Measurements from ENCODE around the gene ELP5. TPM values are rescaled to one million over a fixed set of nuclear protein-coding genes. Genes with fewer than 3 reads are reported as not detected.
A peak's percentile ranks its signal among the peaks of the same experiment; 100 is the strongest.

The ELP5 gene
- 17.7 TPM for total RNA-seq
- 39.2 TPM for polyA plus RNA-seq

GRCh38 chr17:7252176-7253043 lies at the start of gene ELP5:
ELP5 (plus strand) TSS chr17:7252215; CDS start chr17:7252551, 336 bp downstream.
- Histone ChIP-seq H3K4me1 (ENCODE audit: insufficient read depth) (peaks cover 3% of the 10 kb centered on the region), H3K4me3 (ENCODE audit: low read depth, low read length) (peak within 1 kb of the TSS; percentile 92), H3K27ac (ENCODE audit: low read depth) (peak within 1 kb of the TSS; percentile 97), H3K36me3 (ENCODE audit: insufficient read depth) (no peaks in the 10 kb centered on the region)
- under 1% methylated on average over 55 of the region's 55 CpGs for WGBS
- peak; percentile 92 for DNase-seq (ENCODE audit: extremely low spot score)

GRCh38 chr17:7203391-7203790 lies 48.6 kb upstream of the ELP5 start:
- no peaks in the 10 kb centered on the region for H3K36me3 ChIP-seq (ENCODE audit: insufficient read depth)
- H3K27ac ChIP-seq (ENCODE audit: low read depth) = no peak overlapping the region
- H3K4me3 ChIP-seq (ENCODE audit: low read depth, low read length) = no peak overlapping the region
- no peaks in the 10 kb centered on the region for H3K4me1 ChIP-seq (ENCODE audit: insufficient read depth)
- DNase-seq (ENCODE audit: extremely low spot score) = no peak
- WGBS = 93% methylated on average over 16 of the region's 16 CpGs

GRCh38 chr17:7204336-7204735 lies 47.7 kb upstream of the ELP5 start:
- Histone ChIP-seq H3K4me1 (ENCODE audit: insufficient read depth) (no peaks in the 10 kb centered on the region), H3K4me3 (ENCODE audit: low read depth, low read length) (no peak overlapping the region), H3K36me3 (ENCODE audit: insufficient read depth) (no peaks in the 10 kb centered on the region), H3K27ac (ENCODE audit: low read depth) (no peak overlapping the region)
- WGBS = 64% methylated on average over 15 of the region's 15 CpGs
- no peak for DNase-seq (ENCODE audit: extremely low spot score)

- under 1% methylated on average over 34 of the region's 34 CpGs for WGBS
- peak; percentile 85 for DNase-seq (ENCODE audit: extremely low spot score)
- no peak overlapping the region for H3K27ac ChIP-seq (ENCODE audit: low read depth)
Observed at GRCh38 chr17:7204828-7205461, 47.1 kb upstream of the ELP5 start.

GRCh38 chr17:7205561-7205960 lies 46.5 kb upstream of the ELP5 start:
- no peak for DNase-seq (ENCODE audit: extremely low spot score)
- 28% methylated on average over 15 of the region's 15 CpGs for WGBS
- Histone ChIP-seq H3K4me1 (ENCODE audit: insufficient read depth) (no peaks in the 10 kb centered on the region), H3K36me3 (ENCODE audit: insufficient read depth) (no peaks in the 10 kb centered on the region), H3K27ac (ENCODE audit: low read depth) (no peak overlapping the region), H3K4me3 (ENCODE audit: low read depth, low read length) (peak overlapping the region; percentile 44)

More at GRCh38 chr17:7204828-7205461, 47.1 kb upstream of the ELP5 start:
- H3K4me3 ChIP-seq (ENCODE audit: low read depth, low read length) = peak overlapping the region; percentile 44
- no peaks in the 10 kb centered on the region for H3K36me3 ChIP-seq (ENCODE audit: insufficient read depth)
- no peaks in the 10 kb centered on the region for H3K4me1 ChIP-seq (ENCODE audit: insufficient read depth)

- no peaks in the 10 kb centered on the region for H3K4me1 ChIP-seq (ENCODE audit: insufficient read depth)
- 78% methylated on average over 24 of the region's 24 CpGs for WGBS
- H3K4me3 ChIP-seq (ENCODE audit: low read depth, low read length) = no peak overlapping the region
- no peak for DNase-seq (ENCODE audit: extremely low spot score)
- no peaks in the 10 kb centered on the region for H3K36me3 ChIP-seq (ENCODE audit: insufficient read depth)
- no peak overlapping the region for H3K27ac ChIP-seq (ENCODE audit: low read depth)
Observed at GRCh38 chr17:7207120-7208001, 44.7 kb upstream of the ELP5 start.

GRCh38 chr17:7208027-7208571 lies 43.9 kb upstream of the ELP5 start:
- no peak for DNase-seq (ENCODE audit: extremely low spot score)
- Histone ChIP-seq H3K27ac (ENCODE audit: low read depth) (no peak overlapping the region), H3K4me1 (ENCODE audit: insufficient read depth) (no peaks in the 10 kb centered on the region), H3K4me3 (ENCODE audit: low read depth, low read length) (no peak overlapping the region), H3K36me3 (ENCODE audit: insufficient read depth) (no peaks in the 10 kb centered on the region)
- WGBS = 59% methylated on average over 21 of the region's 21 CpGs

GRCh38 chr17:7208754-7209460 lies 43.1 kb upstream of the ELP5 start:
- 82% methylated on average over 9 of the region's 9 CpGs for WGBS
- H3K4me3 ChIP-seq (ENCODE audit: low read depth, low read length) = no peak overlapping the region
- no peaks in the 10 kb centered on the region for H3K36me3 ChIP-seq (ENCODE audit: insufficient read depth)
- H3K27ac ChIP-seq (ENCODE audit: low read depth) = no peak overlapping the region
- peaks cover under 1% of the 10 kb centered on the region for H3K4me1 ChIP-seq (ENCODE audit: insufficient read depth)
- DNase-seq (ENCODE audit: extremely low spot score) = no peak

- no peaks in the 10 kb centered on the region for H3K36me3 ChIP-seq (ENCODE audit: insufficient read depth)
- no peak overlapping the region for H3K27ac ChIP-seq (ENCODE audit: low read depth)
- no peak overlapping the region for H3K4me3 ChIP-seq (ENCODE audit: low read depth, low read length)
- no peak for DNase-seq (ENCODE audit: extremely low spot score)
- WGBS = 37% methylated on average over 35 of the region's 37 CpGs
- H3K4me1 ChIP-seq (ENCODE audit: insufficient read depth) = peaks cover 2% of the 10 kb centered on the region
Observed at GRCh38 chr17:7211491-7212273, 40.3 kb upstream of the ELP5 start.

- Histone ChIP-seq H3K4me1 (ENCODE audit: insufficient read depth) (peaks cover 2% of the 10 kb centered on the region), H3K27ac (ENCODE audit: low read depth) (no peak overlapping the region), H3K4me3 (ENCODE audit: low read depth, low read length) (peak overlapping the region; percentile 53), H3K36me3 (ENCODE audit: insufficient read depth) (no peaks in the 10 kb centered on the region)
- 4% methylated on average over 15 of the region's 15 CpGs for whole genome bisulfite sequencing
- peak; percentile 92 for DNase-seq (ENCODE audit: extremely low spot score)
Observed at GRCh38 chr17:7213895-7214299, 38.1 kb upstream of the ELP5 start.

- Histone ChIP-seq H3K36me3 (ENCODE audit: insufficient read depth) (no peaks in the 10 kb centered on the region), H3K27ac (ENCODE audit: low read depth) (peak overlapping the region; percentile 38), H3K4me1 (ENCODE audit: insufficient read depth) (peaks cover 2% of the 10 kb centered on the region), H3K4me3 (ENCODE audit: low read depth, low read length) (peak overlapping the region; percentile 53)
- DNase-seq (ENCODE audit: extremely low spot score) = peak; percentile 97
- WGBS = under 1% methylated on average over 45 of the region's 45 CpGs
Observed at GRCh38 chr17:7214300-7215135, 37.5 kb upstream of the ELP5 start.

All from urinary bladder (tissue), 4 donors.